SW480 (cell line): ENCODE results near the gene NDUFS7.

Experiments used
- DNase-seq: peaks from one replicate; pipeline ENCODE4 v3.0.0-alpha.2; 2016; ENCODE audit warnings: low spot score

NDUFS7 gene

GRCh38 chr19:1364070-1364704 lies 19.5 kb upstream of the NDUFS7 start:
- DNase-seq, result no peak

GRCh38 chr19:1365319-1366269 lies 18.1 kb upstream of the NDUFS7 start:
- DNase-seq, result no peak

- no peak for DNase-seq
Observed at GRCh38 chr19:1366296-1366695, 17.4 kb upstream of the NDUFS7 start.

- no peak for DNase-seq
Observed at GRCh38 chr19:1366899-1367870, 16.5 kb upstream of the NDUFS7 start.

GRCh38 chr19:1369214-1369805 lies 14.4 kb upstream of the NDUFS7 start:
- DNase-seq, result no peak

- no peak for DNase-seq
Observed at GRCh38 chr19:1370579-1371361, 12.9 kb upstream of the NDUFS7 start.

- no peak for DNase-seq
Observed at GRCh38 chr19:1373042-1373533, 10.6 kb upstream of the NDUFS7 start.

GRCh38 chr19:1373534-1374249 lies 10.0 kb upstream of the NDUFS7 start:
- no peak for DNase-seq

- no peak for DNase-seq
Observed at GRCh38 chr19:1374250-1374577, 9.5 kb upstream of the NDUFS7 start.

- DNase-seq, result no peak
Observed at GRCh38 chr19:1376415-1376805, 7.3 kb upstream of the NDUFS7 start.

- no peak for DNase-seq
Observed at GRCh38 chr19:1377176-1377964, 6.3 kb upstream of the NDUFS7 start.

GRCh38 chr19:1377965-1378785 lies 5.5 kb upstream of the NDUFS7 start:
- no peak for DNase-seq

- DNase-seq, result no peak
Observed at GRCh38 chr19:1379126-1379905, 4.4 kb upstream of the NDUFS7 start.

GRCh38 chr19:1379961-1380489 lies 3.7 kb upstream of the NDUFS7 start:
- DNase-seq, result no peak

GRCh38 chr19:1382250-1382649 lies 1.5 kb upstream of the NDUFS7 start:
- no peak for DNase-seq

- DNase-seq, result no peak
Observed at GRCh38 chr19:1383017-1383311, 743 bp upstream of the NDUFS7 start.

GRCh38 chr19:1384085-1384462 lies 367 bp downstream of the NDUFS7 start:
- no peak for DNase-seq
